GM10266 (cell line): ENCODE measurements around the gene FGGY.

ENCODE experiments used
- DNase-seq: peaks from one replicate; pipeline ENCODE4 v3.0.0; 2012; ENCODE audit errors: extremely low spot score
- CTCF ChIP-seq: IDR thresholded peaks from 2 replicates; pipeline ENCODE4 v1.5.1; 2012; ENCODE audit warnings: mild to moderate bottlenecking, low read depth; ENCODE audit not compliant: control insufficient read depth, insufficient read depth; ENCODE audit errors: missing control alignments

The FGGY gene

GRCh38 chr1:59263111-59263510, 33.8 kb upstream of the FGGY start:
- no peak for DNase-seq
- TF ChIP-seq CTCF = no peak

GRCh38 chr1:59265622-59266021, 31.3 kb upstream of the FGGY start:
- no peak for TF ChIP-seq CTCF
- no peak for DNase-seq

- peak; percentile 12 for DNase-seq
- TF ChIP-seq CTCF = no peak
Observed at GRCh38 chr1:59266180-59266926, 30.5 kb upstream of the FGGY start.

GRCh38 chr1:59266927-59267293, 30.0 kb upstream of the FGGY start:
- TF ChIP-seq CTCF = no peak

GRCh38 chr1:59268406-59268805, 28.5 kb upstream of the FGGY start:
- DNase-seq = no peak
- no peak for TF ChIP-seq CTCF

More at GRCh38 chr1:59266927-59267293, 30.0 kb upstream of the FGGY start:
- peak; percentile 40 for DNase-seq

- no peak for TF ChIP-seq CTCF
- no peak for DNase-seq
Observed at GRCh38 chr1:59271561-59272260, 25.2 kb upstream of the FGGY start.

GRCh38 chr1:59272507-59272906, 24.4 kb upstream of the FGGY start:
- peak; percentile 53 for DNase-seq

More at GRCh38 chr1:59272507-59272906, 24.4 kb upstream of the FGGY start:
- TF ChIP-seq CTCF = no peak
